Testis (tissue), 3 donors: Measurements from ENCODE around the gene BBOX1. TPM values are rescaled to one million over a fixed set of nuclear protein-coding genes. Genes with fewer than 3 reads are reported as not detected.
"Not testable (repeated sequence)": the region's sequence is repeated elsewhere in the genome, so short reads cannot be mapped to it uniquely, and the experiment has no call there.

ENCODE experiments used
- DNase-seq: peaks from one replicate; pipeline ENCODE4 v3.0.0-alpha.2; 2019
- H3K27ac ChIP-seq, 2 donors: fragments of 200-600 bp; sonication (generic); one replicate each; pipeline ENCODE4 v1.5.1; 2019
- H3K27me3 ChIP-seq: fragments of 200-600 bp; sonication (generic); one replicate; pipeline ENCODE4 v1.5.1; 2019
- H3K36me3 ChIP-seq: fragments of 200-600 bp; sonication (generic); one replicate; pipeline ENCODE4 v1.5.1; 2017; ENCODE audit warnings: low read depth; ENCODE audit errors: missing control alignments
- H3K4me1 ChIP-seq: fragments of 200-600 bp; sonication (generic); one replicate; pipeline ENCODE4 v1.5.1; 2019
- H3K4me3 ChIP-seq, 2 donors: fragments of 200-600 bp; sonication (generic); one replicate each; pipeline ENCODE4 v1.5.1; 2017 to 2019
- H3K9me3 ChIP-seq: fragments of 200-600 bp; sonication (generic); one replicate; pipeline ENCODE4 v1.5.1; 2017
- POLR2A ChIP-seq: fragments of 450-650 bp; IDR thresholded peaks from one replicate; pipeline ENCODE4 v1.6.1; 2017; ENCODE audit warnings: antibody characterized with exemption, mild to moderate bottlenecking, moderate library complexity
- WGBS, 2 donors: methylation state at CpG; one replicate each; pipeline ENCODE4 v1.1.5; 2018; 5-methylcytosine and 5-hydroxymethylcytosine counted together
- intact Hi-C: fragments of 100-400 bp; cut with DNase I; formaldehyde crosslinking; loops from one replicate; pipeline ENCODE4 v1.15.1; 2023; ENCODE audit warnings: low total_unique reads
- polyA plus RNA-seq: library from polyadenylated mRNA; stranded (reverse); fragments of 350-450 nt; fragmentation: Illumina TruSeq; extraction: RNeasy Lipid Tissue Mini Kit (QIAGEN cat#74804); gene quantifications from one replicate; pipeline ENCODE4 v1.2.3, GENCODE V29; 2014; ENCODE audit warnings: low read depth, low replicate concordance; ENCODE audit not compliant: insufficient read depth
- total RNA-seq, 2 donors: library from RNA; depleted of rRNA; stranded (reverse); fragments of >200 nt; gene quantifications; one replicate each; pipeline ENCODE4 v1.2.3, GENCODE V29; 2016
- TF ChIP-seq, protein P1 (sequence below), 3 experiments: fragments of 450-650 bp in 2 of 3; fragments of 200-600 bp in 1 of 3; sonication (generic) in 1 of 3; IDR thresholded peaks; one replicate each; pipeline ENCODE4 v1.5.1; 2016 to 2019; ENCODE audit warnings: antibody characterized with exemption in 3 of 3, mild to moderate bottlenecking in 2 of 3, moderate library complexity in 1 of 3

Gene BBOX1
- total and polyA plus RNA-seq, 3 donors from 2014 or later: 0.24 to 1.2 TPM; not detected in 1

DNA sequence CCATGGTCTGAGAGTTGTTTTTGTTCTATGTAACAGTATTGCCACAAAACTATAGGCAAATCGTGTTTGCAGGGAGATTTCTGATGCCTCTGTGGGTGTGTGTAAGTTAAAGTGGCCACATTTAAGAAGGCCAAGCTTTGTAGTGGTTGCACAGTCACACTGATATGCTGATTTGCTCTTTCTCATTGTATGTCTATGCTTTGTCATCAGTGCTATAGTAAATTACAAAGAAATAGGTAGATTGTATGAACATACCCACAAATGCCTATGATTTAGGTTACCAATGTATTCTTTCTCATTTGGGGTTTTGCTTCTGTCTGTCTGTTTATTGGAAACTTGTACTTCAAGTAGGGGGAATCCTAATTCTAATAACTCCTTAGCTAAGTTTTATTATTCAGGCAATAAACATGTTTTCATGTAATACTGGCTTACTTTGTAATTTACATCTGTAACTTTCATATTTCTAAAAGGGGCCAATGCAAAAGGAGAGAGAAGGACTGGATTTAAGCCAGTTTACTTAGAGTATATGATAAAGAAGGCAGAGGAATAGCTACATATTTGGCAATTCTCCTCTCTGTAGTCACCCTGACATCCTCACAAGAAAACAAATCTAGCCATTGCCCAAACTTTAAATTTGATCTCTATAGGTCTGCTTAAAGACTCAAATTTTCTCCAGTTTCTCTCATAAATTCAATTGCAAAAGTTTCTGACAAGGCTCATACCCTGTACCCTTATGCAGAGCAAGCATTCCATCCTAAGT lies 44.7 kb upstream of the BBOX1 start:
- WGBS, 2 donors: 27 to 41% methylated on average over 1 of the region's 1 CpG

DNA sequence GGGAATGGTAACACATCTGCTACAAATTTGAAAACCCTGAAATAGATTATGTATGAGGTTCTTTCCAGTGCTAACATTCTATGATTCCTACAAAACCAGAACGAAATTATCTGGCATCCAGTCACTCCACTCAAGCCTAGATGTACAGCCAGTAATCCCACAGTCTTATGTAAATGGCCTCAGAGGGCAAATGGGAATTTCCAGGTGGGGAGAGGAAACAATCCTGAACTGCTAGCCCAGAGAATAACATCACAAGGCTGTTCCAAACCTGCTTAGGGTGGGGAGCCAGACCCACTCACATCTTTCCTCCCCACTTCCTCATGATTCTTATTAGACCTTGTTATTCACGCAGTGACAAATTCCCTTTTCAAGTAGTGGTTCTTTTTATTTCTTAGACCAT lies 43.2 kb upstream of the BBOX1 start:
- Histone ChIP-seq H3K27ac (no peak overlapping the region), H3K4me1 (no peaks in the 10 kb centered on the region), H3K9me3 (no peaks in the 10 kb centered on the region), H3K4me3 (no peak overlapping the region), H3K27me3 (no peaks in the 10 kb centered on the region), H3K36me3 (no peaks in the 10 kb centered on the region)
- 67 to 82% methylated on average over 2 of the region's 2 CpGs for WGBS, 2 donors
- intact Hi-C loops: no loop called here
- TF ChIP-seq, protein P1, sequence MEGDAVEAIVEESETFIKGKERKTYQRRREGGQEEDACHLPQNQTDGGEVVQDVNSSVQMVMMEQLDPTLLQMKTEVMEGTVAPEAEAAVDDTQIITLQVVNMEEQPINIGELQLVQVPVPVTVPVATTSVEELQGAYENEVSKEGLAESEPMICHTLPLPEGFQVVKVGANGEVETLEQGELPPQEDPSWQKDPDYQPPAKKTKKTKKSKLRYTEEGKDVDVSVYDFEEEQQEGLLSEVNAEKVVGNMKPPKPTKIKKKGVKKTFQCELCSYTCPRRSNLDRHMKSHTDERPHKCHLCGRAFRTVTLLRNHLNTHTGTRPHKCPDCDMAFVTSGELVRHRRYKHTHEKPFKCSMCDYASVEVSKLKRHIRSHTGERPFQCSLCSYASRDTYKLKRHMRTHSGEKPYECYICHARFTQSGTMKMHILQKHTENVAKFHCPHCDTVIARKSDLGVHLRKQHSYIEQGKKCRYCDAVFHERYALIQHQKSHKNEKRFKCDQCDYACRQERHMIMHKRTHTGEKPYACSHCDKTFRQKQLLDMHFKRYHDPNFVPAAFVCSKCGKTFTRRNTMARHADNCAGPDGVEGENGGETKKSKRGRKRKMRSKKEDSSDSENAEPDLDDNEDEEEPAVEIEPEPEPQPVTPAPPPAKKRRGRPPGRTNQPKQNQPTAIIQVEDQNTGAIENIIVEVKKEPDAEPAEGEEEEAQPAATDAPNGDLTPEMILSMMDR (IDR thresholded peaks at IDR 0.05): no peak
- TF ChIP-seq POLR2A: no peak
- no peak for DNase-seq

More for the DNA sequence above, 44.7 kb upstream of the BBOX1 start:
- no peaks in the 10 kb centered on the region for H3K36me3 ChIP-seq
- no peaks in the 10 kb centered on the region for H3K9me3 ChIP-seq
- no peak overlapping the region for H3K27ac ChIP-seq
- H3K27me3 ChIP-seq: no peaks in the 10 kb centered on the region
- H3K4me1 ChIP-seq: no peaks in the 10 kb centered on the region
- H3K4me3 ChIP-seq: peak overlapping the region in 1 of 2 donors; percentile 63
- no peak for TF ChIP-seq POLR2A
- TF ChIP-seq, protein P1 (IDR thresholded peaks at IDR 0.05): no peak
- no peak for DNase-seq
- intact Hi-C loops: no loop called here

DNA sequence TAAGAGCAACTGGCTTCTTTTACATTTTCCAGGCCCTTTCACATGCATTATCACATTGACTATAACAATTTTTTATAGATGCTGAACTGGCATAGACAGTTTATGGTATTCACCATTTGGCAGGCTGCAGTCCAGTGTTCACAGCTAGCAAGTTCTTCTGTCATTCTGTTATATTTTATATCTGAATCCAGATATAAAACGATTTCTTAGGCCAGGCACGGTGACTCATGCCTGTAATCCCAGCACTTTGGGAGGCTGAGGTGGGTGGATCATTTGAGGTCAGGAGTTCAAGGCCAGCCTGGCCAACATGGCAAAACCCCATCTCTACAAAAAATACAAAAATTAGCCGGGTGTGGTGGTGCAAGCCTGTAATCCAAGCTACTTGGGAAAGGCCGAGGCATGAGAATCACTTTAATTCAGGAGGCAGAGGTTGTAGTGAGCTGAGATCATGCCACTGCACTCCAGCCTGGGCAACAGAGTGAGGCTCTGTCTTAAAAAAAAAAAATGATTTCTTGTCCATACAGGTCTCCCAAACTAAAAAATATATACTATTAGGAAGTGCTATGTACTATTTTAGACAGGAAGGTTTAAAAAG lies 39.4 kb upstream of the BBOX1 start:
- WGBS, 2 donors: 34 to 53% methylated on average over 4 of the region's 4 CpGs
- DNase-seq, H3K9me3 ChIP-seq: not testable (repeated sequence)

DNA sequence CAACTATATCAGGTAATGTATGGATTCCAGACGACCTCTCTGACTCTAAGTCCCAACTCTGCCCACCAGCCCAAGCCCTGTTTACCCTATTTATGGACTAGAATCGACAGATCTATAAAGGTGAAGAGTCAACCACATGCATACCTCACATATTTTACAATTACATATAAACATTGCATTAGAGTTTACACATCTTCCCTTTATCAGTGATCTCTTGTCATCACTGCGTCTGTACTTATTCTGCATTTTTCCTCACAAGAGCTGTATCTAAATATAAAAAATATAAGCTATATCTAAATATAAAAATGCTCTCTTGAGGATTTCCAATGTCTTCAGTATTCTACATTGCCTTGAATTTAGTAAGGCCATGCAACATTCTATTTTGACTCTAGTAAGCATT lies 38.2 kb upstream of the BBOX1 start:
- no peak for DNase-seq
- 74 to 88% methylated on average over 3 of the region's 3 CpGs for WGBS, 2 donors
- H3K27me3 ChIP-seq: no peaks in the 10 kb centered on the region
- no peaks in the 10 kb centered on the region for H3K4me1 ChIP-seq
- H3K36me3 ChIP-seq: no peaks in the 10 kb centered on the region
- H3K27ac ChIP-seq: no peak overlapping the region
- intact Hi-C loops: no loop called here
- no peak overlapping the region for H3K4me3 ChIP-seq
- TF ChIP-seq, protein P1 (IDR thresholded peaks at IDR 0.05): no peak
- no peak for TF ChIP-seq POLR2A
- no peaks in the 10 kb centered on the region for H3K9me3 ChIP-seq

More for the DNA sequence above, 39.4 kb upstream of the BBOX1 start:
- H3K4me3 ChIP-seq, H3K4me1 ChIP-seq, intact Hi-C loops, H3K36me3 ChIP-seq, H3K27ac ChIP-seq, H3K27me3 ChIP-seq: not testable (repeated sequence)

DNA sequence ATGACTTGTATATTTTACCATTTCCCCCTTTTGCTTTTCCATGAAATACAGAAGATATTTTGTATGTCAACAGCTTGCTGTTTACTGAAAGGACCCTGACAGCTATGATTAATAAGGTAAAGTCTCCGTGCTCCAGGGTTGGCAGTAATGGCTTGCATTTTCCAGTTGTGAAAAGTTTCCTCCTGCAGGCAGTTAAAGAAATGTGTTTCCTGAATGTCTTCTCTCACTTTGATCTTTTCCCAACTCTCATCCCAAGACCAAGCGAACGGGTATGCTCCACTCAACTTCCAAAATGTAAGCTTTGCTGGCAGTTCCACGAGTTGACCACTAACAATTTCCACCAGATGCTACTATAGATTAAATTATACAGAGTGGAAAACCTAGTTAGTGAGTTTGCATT lies 37.8 kb upstream of the BBOX1 start:
- no peaks in the 10 kb centered on the region for H3K36me3 ChIP-seq
- WGBS, 2 donors: 72 to 75% methylated on average over 4 of the region's 4 CpGs
- no peak overlapping the region for H3K27ac ChIP-seq
- H3K4me1 ChIP-seq: no peaks in the 10 kb centered on the region
- H3K27me3 ChIP-seq: no peaks in the 10 kb centered on the region
- DNase-seq: no peak
- H3K9me3 ChIP-seq: no peaks in the 10 kb centered on the region
- intact Hi-C loops: no loop called here
- TF ChIP-seq, protein P1 (IDR thresholded peaks at IDR 0.05): no peak
- TF ChIP-seq POLR2A: no peak
- no peak overlapping the region for H3K4me3 ChIP-seq
